H7 (cell line): Measurements from ENCODE around the gene COPB1. TPM values are rescaled to one million over a fixed set of nuclear protein-coding genes. Genes with fewer than 3 reads are reported as not detected.
A peak's percentile ranks its signal among the peaks of the same experiment; 100 is the strongest.

Experiments used
- DNase-seq: peaks from one replicate; pipeline ENCODE4 v3.0.0; 2012
- H3K27me3 ChIP-seq: 2 replicates; pipeline ENCODE4 v1.6.0; 2011; ENCODE audit warnings: mild to moderate bottlenecking, low read length; ENCODE audit not compliant: control insufficient read depth, insufficient read depth
- H3K36me3 ChIP-seq: replicated peaks from 2 replicates; pipeline ENCODE4 v1.5.1; 2011; ENCODE audit warnings: low read length; ENCODE audit not compliant: control insufficient read depth, insufficient read depth
- H3K4me3 ChIP-seq: 2 replicates; pipeline ENCODE4 v1.5.1; 2011; ENCODE audit warnings: low read depth, mild to moderate bottlenecking, control low read depth, low read length, moderate library complexity; ENCODE audit not compliant: insufficient read depth
- total RNA-seq: library from RNA; depleted of rRNA; stranded (reverse); fragments of >200 nt; shearing (Covaris generic); gene quantifications from 2 replicates; pipeline ENCODE4 v1.2.3, GENCODE V29; 2014

The COPB1 gene
- total RNA-seq, 1 experiment from 2014 or later, result 157 TPM

DNA sequence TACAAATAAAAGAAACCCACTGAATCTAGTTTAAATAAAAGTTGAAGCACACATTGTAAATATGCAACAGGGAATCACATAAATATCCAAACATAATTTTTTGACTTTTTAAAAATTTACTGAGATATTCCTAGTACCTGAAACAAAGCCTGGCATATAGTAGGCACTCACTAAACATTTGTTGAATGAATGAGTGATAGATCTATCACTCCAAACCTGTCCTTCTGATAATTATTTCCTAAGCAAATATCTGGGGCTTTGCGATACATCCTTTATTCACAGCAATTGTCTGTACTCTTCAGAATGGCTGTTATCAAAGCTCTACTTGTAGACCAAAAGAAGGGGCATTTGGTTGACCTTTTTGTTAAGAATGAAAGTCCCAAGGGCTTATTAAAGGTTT, 23.2 kb upstream of the COPB1 start:
- H3K4me3 ChIP-seq, result no peak overlapping the region
- H3K36me3 ChIP-seq, result no peaks in the 10 kb centered on the region; the same call in none of the 2 replicates
- no peaks in the 10 kb centered on the region for H3K27me3 ChIP-seq
- DNase-seq, result no peak

DNA sequence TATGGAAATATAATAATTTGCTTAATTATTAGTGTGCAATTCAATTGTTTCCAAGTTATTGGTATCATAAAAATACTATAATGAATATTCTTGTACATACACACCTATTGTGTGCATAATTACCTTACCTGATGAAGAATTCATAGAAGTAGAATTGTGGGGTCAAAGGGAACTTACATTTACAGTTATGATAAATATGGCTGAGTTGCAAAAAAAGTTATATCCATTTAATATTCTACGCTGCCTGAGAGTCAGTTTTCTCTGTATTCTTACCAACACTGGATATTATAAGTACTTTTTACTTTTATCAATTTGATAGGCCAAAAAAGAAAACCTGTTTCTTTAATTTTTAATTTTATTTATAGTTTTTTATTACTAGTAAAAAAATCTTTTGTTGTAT, 22.6 kb upstream of the COPB1 start:
- no peaks in the 10 kb centered on the region; the same call in none of the 2 replicates for H3K36me3 ChIP-seq
- no peaks in the 10 kb centered on the region for H3K27me3 ChIP-seq
- no peak for DNase-seq
- no peak overlapping the region for H3K4me3 ChIP-seq

GRCh38 chr11:14520747-14521151, 21.1 kb upstream of the COPB1 start:
- Histone ChIP-seq H3K27me3 (no peaks in the 10 kb centered on the region), H3K36me3 (peaks cover 2% of the 10 kb centered on the region), H3K4me3 (peak overlapping the region; percentile 57)
- DNase-seq, result no peak

DNA sequence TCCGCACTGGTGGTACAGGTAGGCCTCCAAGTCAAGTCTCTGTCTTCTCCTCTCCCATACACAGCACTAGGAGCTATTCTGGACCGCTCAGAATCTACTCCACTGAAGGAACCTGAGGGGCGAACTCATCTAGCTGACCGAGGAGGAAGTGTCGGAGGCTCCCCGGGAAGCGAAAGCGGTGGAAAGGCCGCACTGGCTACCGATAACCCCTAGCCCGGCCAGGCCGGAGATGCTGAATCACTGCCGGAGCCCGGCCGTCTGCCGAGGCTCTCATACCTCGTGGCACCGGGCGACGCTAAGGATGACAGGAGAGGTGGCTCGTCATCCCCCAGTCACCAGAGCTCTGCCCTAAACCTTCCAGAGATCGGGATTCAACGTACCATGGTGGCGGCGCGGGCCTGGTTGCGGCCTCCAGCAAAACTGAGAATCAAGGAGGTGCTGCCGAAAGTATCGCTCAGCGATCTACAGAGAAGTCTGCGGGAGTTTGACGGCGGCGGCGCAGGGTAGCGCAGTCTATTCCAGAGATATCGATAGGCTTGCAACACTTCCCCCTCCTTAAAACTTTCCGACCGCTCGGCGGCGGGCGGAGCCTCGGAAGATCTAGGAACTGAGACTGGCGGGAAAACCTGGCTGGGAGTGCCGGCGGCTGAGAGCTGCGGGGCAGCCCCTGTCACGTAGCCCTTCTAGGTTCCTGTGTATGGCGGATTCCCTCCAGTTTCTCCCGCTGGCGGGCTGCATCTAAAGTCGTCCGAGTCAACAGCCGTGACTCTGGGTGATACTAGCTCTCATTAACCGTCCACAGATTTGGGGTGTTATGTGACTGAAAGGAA, 20.5 kb upstream of the COPB1 start, which contains the start of gene PSMA1:
Gene PSMA1 (minus strand): TSS at position 470 of the 830 bp plus-strand sequence. CDS start 87 bp downstream, at position 383.
- H3K27me3 ChIP-seq, result no peaks in the 10 kb centered on the region
- peak within 1 kb of the TSS; percentile 57 for H3K4me3 ChIP-seq
- peaks cover 2% of the 10 kb centered on the region for H3K36me3 ChIP-seq
- peak; percentile 92 for DNase-seq

DNA sequence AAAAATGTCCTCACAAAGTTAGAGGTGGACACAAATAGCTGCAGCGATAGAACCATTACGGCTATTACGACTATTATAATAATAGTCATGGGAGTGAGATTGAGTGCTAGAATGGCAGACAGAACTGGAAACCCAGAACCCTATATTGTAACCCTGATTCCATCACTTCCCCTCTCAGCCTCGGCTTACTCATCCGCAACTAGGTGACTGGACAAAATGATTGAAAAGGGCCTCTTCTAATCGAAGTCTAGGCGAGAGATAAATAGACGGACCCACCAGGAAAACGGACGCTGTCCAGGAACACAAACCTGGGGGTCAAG, 19.9 kb upstream of the COPB1 start:
- H3K4me3 ChIP-seq, result peak overlapping the region; percentile 57
- H3K27me3 ChIP-seq, result no peaks in the 10 kb centered on the region
- peaks cover 3% of the 10 kb centered on the region for H3K36me3 ChIP-seq
- DNase-seq, result no peak

- DNase-seq, result no peak
These were observed 19.2 kb upstream of the COPB1 start for GRCh38 chr11:14518820-14519219.

GRCh38 chr11:14513800-14514199, 14.2 kb upstream of the COPB1 start:
- DNase-seq, result no peak
- Histone ChIP-seq H3K36me3 (peaks cover 21% of the 10 kb centered on the region), H3K27me3 (no peaks in the 10 kb centered on the region), H3K4me3 (no peak overlapping the region)

More at GRCh38 chr11:14518820-14519219, 19.2 kb upstream of the COPB1 start:
- Histone ChIP-seq H3K36me3 (peaks cover 7% of the 10 kb centered on the region), H3K4me3 (peak overlapping the region; percentile 57), H3K27me3 (no peaks in the 10 kb centered on the region)

- Histone ChIP-seq H3K36me3 (peaks cover 27% of the 10 kb centered on the region), H3K4me3 (no peak overlapping the region), H3K27me3 (no peaks in the 10 kb centered on the region)
- no peak for DNase-seq
These were observed 6.9 kb upstream of the COPB1 start for GRCh38 chr11:14506532-14506931.

- Histone ChIP-seq H3K4me3 (no peak overlapping the region), H3K36me3 (peaks cover 19% of the 10 kb centered on the region), H3K27me3 (no peaks in the 10 kb centered on the region)
- peak; percentile 13 for DNase-seq
These were observed 3.4 kb upstream of the COPB1 start for GRCh38 chr11:14503023-14503422.

DNA sequence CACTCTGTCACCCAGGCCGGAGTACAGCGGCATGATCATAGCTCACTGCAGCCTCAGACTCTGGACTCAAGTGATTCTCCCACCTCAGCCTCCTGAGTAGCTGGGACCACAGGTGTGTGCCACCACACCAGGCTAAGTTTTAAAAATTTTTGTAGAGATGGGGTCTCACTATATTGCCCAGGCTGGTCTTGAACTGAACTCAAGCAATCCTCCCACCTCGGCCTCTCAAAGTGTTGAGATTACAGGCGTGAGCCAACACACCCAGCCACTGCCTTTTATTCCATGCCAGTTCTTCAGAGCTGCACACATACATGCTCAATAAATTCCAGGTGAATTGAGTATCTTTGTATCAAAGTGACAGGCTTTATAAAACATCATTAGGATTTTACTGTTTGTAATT, 2.4 kb upstream of the COPB1 start:
- no peak for DNase-seq
- Histone ChIP-seq H3K36me3 (peaks cover 17% of the 10 kb centered on the region), H3K4me3 (no peak overlapping the region), H3K27me3 (no peaks in the 10 kb centered on the region)

DNA sequence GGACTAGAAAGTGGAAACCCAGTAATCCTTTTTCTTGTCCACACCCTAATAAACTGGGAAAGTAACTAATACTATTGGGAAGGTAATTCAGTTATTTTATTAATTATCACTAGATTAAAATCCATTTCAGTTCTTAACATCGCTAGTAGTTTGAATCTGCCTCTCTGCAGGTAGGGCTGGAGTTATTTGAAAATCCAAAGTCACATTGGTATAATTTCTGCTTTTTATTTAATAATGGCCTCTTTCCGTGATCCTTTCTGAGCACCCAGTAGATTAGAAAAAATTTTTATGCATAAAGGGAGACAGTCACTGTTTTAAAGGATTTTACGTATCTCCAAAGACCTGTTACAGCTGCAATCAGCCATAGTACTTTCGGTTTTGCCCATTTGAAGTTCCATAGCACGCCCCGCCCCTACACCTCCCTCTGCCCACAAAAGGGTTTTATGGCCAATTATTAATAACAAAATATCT, 605 bp upstream of the COPB1 start:
- DNase-seq, result peak; percentile 48

DNA sequence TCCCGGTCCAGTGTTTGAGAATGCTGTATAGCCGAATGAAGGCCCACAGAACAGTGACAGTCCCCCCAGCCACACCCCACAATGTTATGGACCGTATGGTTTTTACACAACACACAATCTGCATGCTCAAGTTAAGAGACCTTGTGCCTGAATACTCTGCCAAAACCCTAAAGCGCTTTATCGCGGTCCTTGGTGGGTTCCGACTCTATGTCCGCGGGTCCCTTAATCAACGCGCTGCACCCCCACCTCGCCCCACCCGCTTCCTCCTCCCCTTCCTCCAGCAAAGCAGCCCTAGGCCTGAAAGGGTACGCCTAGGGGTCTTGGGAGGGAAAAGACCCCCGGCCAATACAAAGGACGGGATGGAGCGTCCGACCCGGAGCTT, 442 bp downstream of the COPB1 start:
- Histone ChIP-seq H3K4me3 (peak overlapping the region; percentile 92), H3K36me3 (peaks cover 3% of the 10 kb centered on the region), H3K27me3 (no peaks in the 10 kb centered on the region)
- no peak for DNase-seq

More for the DNA sequence above, 605 bp upstream of the COPB1 start:
- no peaks in the 10 kb centered on the region for H3K27me3 ChIP-seq
- H3K4me3 ChIP-seq, result peak overlapping the region; percentile 92
- H3K36me3 ChIP-seq, result peaks cover 5% of the 10 kb centered on the region

DNA sequence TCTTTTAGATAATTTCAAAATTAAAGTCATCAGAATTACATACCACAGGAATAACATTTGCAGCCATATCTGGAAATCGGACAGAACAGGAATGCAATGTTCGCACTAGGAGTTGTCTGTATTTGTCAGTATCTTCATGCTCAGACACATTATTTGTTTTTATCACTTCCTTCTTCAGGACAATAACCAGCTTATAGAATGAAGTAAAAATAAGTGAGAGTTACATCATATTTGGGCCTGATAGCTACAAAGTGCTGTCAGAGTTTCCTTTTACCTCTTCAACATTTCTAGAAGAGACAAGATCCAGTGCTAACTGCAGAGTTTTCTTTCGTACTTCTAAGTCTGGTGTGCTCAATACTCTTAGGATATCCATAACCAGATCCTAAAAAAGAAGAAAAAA, 18.9 kb downstream of the COPB1 start:
- no peak for DNase-seq
- H3K27me3 ChIP-seq, result no peaks in the 10 kb centered on the region
- H3K36me3 ChIP-seq, result peaks cover 28% of the 10 kb centered on the region
- no peak overlapping the region for H3K4me3 ChIP-seq

DNA sequence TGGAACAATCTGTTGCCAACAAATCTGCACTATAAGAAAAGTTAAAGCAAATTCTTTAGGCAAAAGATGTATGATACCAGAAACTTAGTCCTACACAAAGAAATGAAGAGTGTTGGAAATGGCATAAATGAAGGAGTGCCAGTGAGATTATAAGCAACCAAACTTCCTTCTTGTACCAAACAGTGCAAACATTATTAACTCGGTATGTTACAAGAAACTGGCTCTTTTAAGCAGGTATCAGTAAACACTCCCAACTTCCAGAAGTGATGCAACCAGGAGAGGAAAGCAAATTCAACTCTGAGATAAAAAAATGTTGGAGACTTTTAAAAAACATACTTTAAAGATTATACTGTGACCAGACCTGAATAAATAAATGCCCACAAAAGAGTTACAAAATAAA, 28.5 kb downstream of the COPB1 start:
- Histone ChIP-seq H3K4me3 (no peak overlapping the region), H3K27me3 (no peaks in the 10 kb centered on the region), H3K36me3 (peaks cover 40% of the 10 kb centered on the region)
- DNase-seq, result no peak

DNA sequence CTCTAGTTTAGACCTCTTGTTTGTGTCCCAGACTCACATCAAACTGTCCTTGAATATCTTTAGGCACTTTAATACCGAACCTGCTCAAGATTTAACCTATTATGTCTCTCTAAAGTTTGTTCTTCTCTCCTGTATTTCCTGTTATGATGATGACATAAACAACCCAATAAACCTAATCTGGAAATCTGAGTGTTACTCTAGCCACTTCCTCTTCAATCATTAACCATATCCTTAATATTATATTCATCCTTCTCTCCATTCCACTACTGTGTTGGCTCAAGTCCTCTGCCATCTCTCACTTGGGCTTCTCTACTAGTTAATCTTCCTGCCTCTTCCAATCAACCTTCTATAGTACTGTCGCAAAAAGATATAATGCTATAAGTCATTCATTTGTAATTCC, 36.0 kb downstream of the COPB1 start:
- Histone ChIP-seq H3K4me3 (no peak overlapping the region), H3K27me3 (no peaks in the 10 kb centered on the region), H3K36me3 (peaks cover 34% of the 10 kb centered on the region)
- no peak for DNase-seq
